ENCODE data around the gene ZNF277.

Gene ZNF277

DNA sequence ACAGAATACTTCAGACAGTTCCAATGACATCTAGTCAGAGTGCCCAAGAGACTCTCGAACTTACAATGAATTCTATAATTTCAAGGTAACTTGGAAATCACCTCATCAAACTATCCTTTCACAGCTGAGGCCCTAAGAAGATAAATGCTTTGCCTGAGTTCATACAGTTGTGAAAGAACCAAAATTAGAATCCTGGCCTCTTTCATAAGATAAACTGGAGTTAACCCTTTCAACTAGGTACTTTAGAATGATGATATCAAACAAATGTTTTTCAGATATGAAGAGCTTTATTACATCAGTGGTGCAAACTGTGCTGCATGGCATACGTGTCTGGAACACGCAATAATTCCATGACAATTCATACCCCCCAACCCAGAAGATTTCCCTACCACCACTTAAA, 18.2 kb upstream of the ZNF277 start:
- no peak for TF ChIP-seq ZNF433 (tag by site-specific recombination; IDR thresholded peaks at IDR 0.05; ENCODE audit: low read depth)
- no peak for TF ChIP-seq ZNF623 (tag by site-specific recombination; IDR thresholded peaks at IDR 0.05)
- no peak for TF ChIP-seq ZIC2 (tag by site-specific recombination; IDR thresholded peaks at IDR 0.05)
- TF ChIP-seq ZNF747 (tag by site-specific recombination; IDR thresholded peaks at IDR 0.05), result no peak
- no peak overlapping the region for H3K4me3 ChIP-seq (ENCODE audit: low read depth, low read length)
- POLR2A ChIA-PET, result no interaction called here
- no peaks in the 10 kb centered on the region for H3K9me3 ChIP-seq (ENCODE audit: control insufficient read depth, insufficient read depth, low read depth, low read length)
- no peak overlapping the region for H3K27ac ChIP-seq (ENCODE audit: extremely low read depth, low read depth, low read length)
- no peaks in the 10 kb centered on the region for H3K36me3 ChIP-seq (ENCODE audit: control insufficient read depth in 2 of 2, insufficient read depth in 1 of 2, low read length in 2 of 2)
- CTCF ChIA-PET, result interaction anchor here (0.7 kb wide), 1 partner anchor 425 kb away, joined by 3 read pairs; no protein-coding TSS in a partner anchor
- peaks cover 3% of the 10 kb centered on the region; the same call in 1 of the 2 replicates for H3K4me1 ChIP-seq (ENCODE audit: control insufficient read depth, insufficient read depth, low read length)

DNA sequence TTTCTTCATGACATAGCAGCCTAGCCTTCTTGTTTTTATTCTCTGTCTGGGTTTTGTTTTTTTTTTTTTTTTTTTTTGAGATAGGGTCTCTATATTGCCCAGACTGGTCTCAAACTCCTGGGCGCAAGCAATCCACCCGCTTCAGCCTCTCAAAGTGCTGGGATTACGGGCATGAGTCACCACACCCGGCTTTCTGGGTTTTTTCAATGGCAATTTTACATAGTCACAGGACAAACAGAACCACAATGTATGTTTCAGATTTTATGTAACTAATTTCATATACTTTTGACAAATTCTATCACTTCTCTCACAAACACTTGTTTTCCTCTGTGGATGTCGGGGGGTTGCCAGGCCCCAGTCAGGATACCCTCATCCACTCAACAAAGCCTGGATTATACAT, 16.8 kb upstream of the ZNF277 start:
- POLR2A ChIA-PET, result no interaction called here
- Histone ChIP-seq H3K27ac (ENCODE audit: extremely low read depth, low read depth, low read length) (no peak overlapping the region), H3K4me3 (ENCODE audit: low read depth, low read length) (no peak overlapping the region), H3K36me3 (ENCODE audit: control insufficient read depth in 2 of 2, insufficient read depth in 1 of 2, low read length in 2 of 2) (no peaks in the 10 kb centered on the region), H3K4me1 (ENCODE audit: control insufficient read depth, insufficient read depth, low read length) (peaks cover 3% of the 10 kb centered on the region; the same call in 1 of the 2 replicates), H3K9me3 (ENCODE audit: control insufficient read depth, insufficient read depth, low read depth, low read length) (no peaks in the 10 kb centered on the region)
- CTCF ChIA-PET, result no interaction called here
- TF ChIP-seq ZNF37A (tag by site-specific recombination; IDR thresholded peaks at IDR 0.05), result no peak
- no peak for TF ChIP-seq KLF10 (tag by site-specific recombination; IDR thresholded peaks at IDR 0.05)
- TF ChIP-seq, protein P1, sequence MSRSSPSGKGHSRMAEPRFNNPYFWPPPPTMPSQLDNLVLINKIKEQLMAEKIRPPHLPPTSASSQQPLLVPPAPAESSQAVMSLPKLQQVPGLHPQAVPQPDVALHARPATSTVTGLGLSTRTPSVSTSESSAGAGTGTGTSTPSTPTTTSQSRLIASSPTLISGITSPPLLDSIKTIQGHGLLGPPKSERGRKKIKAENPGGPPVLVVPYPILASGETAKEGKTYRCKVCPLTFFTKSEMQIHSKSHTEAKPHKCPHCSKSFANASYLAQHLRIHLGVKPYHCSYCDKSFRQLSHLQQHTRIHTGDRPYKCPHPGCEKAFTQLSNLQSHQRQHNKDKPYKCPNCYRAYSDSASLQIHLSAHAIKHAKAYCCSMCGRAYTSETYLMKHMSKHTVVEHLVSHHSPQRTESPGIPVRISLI (tag by site-specific recombination; IDR thresholded peaks at IDR 0.05), result no peak
- TF ChIP-seq, protein P2, sequence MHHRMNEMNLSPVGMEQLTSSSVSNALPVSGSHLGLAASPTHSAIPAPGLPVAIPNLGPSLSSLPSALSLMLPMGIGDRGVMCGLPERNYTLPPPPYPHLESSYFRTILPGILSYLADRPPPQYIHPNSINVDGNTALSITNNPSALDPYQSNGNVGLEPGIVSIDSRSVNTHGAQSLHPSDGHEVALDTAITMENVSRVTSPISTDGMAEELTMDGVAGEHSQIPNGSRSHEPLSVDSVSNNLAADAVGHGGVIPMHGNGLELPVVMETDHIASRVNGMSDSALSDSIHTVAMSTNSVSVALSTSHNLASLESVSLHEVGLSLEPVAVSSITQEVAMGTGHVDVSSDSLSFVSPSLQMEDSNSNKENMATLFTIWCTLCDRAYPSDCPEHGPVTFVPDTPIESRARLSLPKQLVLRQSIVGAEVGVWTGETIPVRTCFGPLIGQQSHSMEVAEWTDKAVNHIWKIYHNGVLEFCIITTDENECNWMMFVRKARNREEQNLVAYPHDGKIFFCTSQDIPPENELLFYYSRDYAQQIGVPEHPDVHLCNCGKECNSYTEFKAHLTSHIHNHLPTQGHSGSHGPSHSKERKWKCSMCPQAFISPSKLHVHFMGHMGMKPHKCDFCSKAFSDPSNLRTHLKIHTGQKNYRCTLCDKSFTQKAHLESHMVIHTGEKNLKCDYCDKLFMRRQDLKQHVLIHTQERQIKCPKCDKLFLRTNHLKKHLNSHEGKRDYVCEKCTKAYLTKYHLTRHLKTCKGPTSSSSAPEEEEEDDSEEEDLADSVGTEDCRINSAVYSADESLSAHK (tag by site-specific recombination; IDR thresholded peaks at IDR 0.05), result no peak
- TF ChIP-seq ZNF433 (tag by site-specific recombination; IDR thresholded peaks at IDR 0.05; ENCODE audit: low read depth), result no peak
- TF ChIP-seq, protein P3, sequence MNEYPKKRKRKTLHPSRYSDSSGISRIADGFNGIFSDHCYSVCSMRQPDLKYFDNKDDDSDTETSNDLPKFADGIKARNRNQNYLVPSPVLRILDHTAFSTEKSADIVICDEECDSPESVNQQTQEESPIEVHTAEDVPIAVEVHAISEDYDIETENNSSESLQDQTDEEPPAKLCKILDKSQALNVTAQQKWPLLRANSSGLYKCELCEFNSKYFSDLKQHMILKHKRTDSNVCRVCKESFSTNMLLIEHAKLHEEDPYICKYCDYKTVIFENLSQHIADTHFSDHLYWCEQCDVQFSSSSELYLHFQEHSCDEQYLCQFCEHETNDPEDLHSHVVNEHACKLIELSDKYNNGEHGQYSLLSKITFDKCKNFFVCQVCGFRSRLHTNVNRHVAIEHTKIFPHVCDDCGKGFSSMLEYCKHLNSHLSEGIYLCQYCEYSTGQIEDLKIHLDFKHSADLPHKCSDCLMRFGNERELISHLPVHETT (tag by site-specific recombination; IDR thresholded peaks at IDR 0.05), result no peak
- TF ChIP-seq ZNF600 (tag by site-specific recombination; IDR thresholded peaks at IDR 0.05), result no peak
- TF ChIP-seq, protein P4, sequence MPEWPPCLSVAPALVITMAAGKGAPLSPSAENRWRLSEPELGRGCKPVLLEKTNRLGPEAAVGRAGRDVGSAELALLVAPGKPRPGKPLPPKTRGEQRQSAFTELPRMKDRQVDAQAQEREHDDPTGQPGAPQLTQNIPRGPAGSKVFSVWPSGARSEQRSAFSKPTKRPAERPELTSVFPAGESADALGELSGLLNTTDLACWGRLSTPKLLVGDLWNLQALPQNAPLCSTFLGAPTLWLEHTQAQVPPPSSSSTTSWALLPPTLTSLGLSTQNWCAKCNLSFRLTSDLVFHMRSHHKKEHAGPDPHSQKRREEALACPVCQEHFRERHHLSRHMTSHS (tag by site-specific recombination; IDR thresholded peaks at IDR 0.05), result no peak
- no peak for TF ChIP-seq ZNF560 (tag by site-specific recombination; IDR thresholded peaks at IDR 0.05; ENCODE audit: borderline replicate concordance)
- TF ChIP-seq, protein P5, sequence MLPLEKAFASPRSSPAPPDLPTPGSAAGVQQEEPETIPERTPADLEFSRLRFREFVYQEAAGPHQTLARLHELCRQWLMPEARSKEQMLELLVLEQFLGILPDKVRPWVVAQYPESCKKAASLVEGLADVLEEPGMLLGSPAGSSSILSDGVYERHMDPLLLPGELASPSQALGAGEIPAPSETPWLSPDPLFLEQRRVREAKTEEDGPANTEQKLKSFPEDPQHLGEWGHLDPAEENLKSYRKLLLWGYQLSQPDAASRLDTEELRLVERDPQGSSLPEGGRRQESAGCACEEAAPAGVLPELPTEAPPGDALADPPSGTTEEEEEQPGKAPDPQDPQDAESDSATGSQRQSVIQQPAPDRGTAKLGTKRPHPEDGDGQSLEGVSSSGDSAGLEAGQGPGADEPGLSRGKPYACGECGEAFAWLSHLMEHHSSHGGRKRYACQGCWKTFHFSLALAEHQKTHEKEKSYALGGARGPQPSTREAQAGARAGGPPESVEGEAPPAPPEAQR (tag by site-specific recombination; IDR thresholded peaks at IDR 0.05), result no peak
- TF ChIP-seq ZBTB7A (tag by site-specific recombination; IDR thresholded peaks at IDR 0.05; ENCODE audit: low read depth), result no peak
- no peak for TF ChIP-seq ZNF777 (tag by site-specific recombination; IDR thresholded peaks at IDR 0.05; ENCODE audit: borderline replicate concordance)
- TF ChIP-seq, protein P6, sequence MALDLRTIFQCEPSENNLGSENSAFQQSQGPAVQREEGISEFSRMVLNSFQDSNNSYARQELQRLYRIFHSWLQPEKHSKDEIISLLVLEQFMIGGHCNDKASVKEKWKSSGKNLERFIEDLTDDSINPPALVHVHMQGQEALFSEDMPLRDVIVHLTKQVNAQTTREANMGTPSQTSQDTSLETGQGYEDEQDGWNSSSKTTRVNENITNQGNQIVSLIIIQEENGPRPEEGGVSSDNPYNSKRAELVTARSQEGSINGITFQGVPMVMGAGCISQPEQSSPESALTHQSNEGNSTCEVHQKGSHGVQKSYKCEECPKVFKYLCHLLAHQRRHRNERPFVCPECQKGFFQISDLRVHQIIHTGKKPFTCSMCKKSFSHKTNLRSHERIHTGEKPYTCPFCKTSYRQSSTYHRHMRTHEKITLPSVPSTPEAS (tag by site-specific recombination; IDR thresholded peaks at IDR 0.05), result no peak
- TF ChIP-seq ZNF677 (tag by site-specific recombination; IDR thresholded peaks at IDR 0.05), result no peak
- TF ChIP-seq ZBTB17 (tag by site-specific recombination; IDR thresholded peaks at IDR 0.05), result no peak
- TF ChIP-seq, protein P7, sequence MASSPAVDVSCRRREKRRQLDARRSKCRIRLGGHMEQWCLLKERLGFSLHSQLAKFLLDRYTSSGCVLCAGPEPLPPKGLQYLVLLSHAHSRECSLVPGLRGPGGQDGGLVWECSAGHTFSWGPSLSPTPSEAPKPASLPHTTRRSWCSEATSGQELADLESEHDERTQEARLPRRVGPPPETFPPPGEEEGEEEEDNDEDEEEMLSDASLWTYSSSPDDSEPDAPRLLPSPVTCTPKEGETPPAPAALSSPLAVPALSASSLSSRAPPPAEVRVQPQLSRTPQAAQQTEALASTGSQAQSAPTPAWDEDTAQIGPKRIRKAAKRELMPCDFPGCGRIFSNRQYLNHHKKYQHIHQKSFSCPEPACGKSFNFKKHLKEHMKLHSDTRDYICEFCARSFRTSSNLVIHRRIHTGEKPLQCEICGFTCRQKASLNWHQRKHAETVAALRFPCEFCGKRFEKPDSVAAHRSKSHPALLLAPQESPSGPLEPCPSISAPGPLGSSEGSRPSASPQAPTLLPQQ (tag by site-specific recombination; IDR thresholded peaks at IDR 0.05), result no peak
- TF ChIP-seq, protein P8, sequence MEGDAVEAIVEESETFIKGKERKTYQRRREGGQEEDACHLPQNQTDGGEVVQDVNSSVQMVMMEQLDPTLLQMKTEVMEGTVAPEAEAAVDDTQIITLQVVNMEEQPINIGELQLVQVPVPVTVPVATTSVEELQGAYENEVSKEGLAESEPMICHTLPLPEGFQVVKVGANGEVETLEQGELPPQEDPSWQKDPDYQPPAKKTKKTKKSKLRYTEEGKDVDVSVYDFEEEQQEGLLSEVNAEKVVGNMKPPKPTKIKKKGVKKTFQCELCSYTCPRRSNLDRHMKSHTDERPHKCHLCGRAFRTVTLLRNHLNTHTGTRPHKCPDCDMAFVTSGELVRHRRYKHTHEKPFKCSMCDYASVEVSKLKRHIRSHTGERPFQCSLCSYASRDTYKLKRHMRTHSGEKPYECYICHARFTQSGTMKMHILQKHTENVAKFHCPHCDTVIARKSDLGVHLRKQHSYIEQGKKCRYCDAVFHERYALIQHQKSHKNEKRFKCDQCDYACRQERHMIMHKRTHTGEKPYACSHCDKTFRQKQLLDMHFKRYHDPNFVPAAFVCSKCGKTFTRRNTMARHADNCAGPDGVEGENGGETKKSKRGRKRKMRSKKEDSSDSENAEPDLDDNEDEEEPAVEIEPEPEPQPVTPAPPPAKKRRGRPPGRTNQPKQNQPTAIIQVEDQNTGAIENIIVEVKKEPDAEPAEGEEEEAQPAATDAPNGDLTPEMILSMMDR (tag by site-specific recombination; IDR thresholded peaks at IDR 0.05), result no peak
